ENCODE data around the gene DTX3L.

DNA sequence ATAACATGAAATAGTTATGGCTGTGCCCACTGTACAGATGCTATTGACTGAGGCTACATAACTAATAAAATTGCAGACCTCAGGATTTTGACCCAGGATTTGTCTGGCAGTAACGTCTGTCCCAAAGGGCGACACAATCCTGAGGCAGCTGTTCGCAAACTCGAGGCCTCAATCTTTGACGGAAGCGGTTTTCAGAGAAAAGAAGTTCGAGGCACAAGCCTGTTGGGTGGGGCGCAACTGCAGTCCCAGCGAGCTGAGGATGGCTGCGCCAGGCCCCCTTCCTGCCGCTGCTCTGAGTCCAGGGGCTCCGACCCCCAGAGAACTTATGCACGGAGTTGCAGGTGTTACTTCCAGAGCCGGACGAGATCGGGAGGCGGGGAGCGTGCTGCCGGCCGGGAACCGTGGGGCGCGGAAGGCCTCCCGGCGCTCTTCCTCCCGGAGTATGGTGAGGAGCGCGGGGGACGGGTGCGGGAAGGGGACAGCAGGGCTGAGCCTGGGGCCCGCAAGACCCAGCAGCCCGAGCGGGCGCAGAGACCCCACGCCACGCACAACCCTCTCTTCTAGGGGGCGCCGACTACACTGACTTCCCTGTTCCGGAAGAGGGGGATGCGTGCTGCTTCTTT is 13.4 kb downstream of the DTX3L start, which contains the start of gene PARP15:
- TF ChIP-seq, protein P1, sequence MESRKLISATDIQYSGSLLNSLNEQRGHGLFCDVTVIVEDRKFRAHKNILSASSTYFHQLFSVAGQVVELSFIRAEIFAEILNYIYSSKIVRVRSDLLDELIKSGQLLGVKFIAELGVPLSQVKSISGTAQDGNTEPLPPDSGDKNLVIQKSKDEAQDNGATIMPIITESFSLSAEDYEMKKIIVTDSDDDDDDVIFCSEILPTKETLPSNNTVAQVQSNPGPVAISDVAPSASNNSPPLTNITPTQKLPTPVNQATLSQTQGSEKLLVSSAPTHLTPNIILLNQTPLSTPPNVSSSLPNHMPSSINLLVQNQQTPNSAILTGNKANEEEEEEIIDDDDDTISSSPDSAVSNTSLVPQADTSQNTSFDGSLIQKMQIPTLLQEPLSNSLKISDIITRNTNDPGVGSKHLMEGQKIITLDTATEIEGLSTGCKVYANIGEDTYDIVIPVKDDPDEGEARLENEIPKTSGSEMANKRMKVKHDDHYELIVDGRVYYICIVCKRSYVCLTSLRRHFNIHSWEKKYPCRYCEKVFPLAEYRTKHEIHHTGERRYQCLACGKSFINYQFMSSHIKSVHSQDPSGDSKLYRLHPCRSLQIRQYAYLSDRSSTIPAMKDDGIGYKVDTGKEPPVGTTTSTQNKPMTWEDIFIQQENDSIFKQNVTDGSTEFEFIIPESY (CRISPR knock-in tag; IDR thresholded peaks at IDR 0.05) = no peak
- TF ChIP-seq ZSCAN21 (CRISPR knock-in tag; IDR thresholded peaks at IDR 0.05; ENCODE audit: borderline replicate concordance) (no peak), ZBTB21 (CRISPR knock-in tag; IDR thresholded peaks at IDR 0.05) (no peak), CREB1 (IDR thresholded peaks at IDR 0.05) (no peak), CREB1 (CRISPR knock-in tag; IDR thresholded peaks at IDR 0.05) (no peak), GATAD1 (CRISPR knock-in tag; IDR thresholded peaks at IDR 0.05) (no peak), RAD21 (CRISPR knock-in tag; IDR thresholded peaks at IDR 0.05) (no peak), ZNF629 (CRISPR knock-in tag; conservative IDR thresholded peaks at IDR 0.05) (no peak; the same call in 1 of the 2 replicates), NCOA1 (CRISPR knock-in tag; IDR thresholded peaks at IDR 0.05) (no peak)
- TF ChIP-seq, protein P2, sequence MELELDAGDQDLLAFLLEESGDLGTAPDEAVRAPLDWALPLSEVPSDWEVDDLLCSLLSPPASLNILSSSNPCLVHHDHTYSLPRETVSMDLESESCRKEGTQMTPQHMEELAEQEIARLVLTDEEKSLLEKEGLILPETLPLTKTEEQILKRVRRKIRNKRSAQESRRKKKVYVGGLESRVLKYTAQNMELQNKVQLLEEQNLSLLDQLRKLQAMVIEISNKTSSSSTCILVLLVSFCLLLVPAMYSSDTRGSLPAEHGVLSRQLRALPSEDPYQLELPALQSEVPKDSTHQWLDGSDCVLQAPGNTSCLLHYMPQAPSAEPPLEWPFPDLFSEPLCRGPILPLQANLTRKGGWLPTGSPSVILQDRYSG (CRISPR knock-in tag; IDR thresholded peaks at IDR 0.05) = no peak
- TF ChIP-seq, protein P3, sequence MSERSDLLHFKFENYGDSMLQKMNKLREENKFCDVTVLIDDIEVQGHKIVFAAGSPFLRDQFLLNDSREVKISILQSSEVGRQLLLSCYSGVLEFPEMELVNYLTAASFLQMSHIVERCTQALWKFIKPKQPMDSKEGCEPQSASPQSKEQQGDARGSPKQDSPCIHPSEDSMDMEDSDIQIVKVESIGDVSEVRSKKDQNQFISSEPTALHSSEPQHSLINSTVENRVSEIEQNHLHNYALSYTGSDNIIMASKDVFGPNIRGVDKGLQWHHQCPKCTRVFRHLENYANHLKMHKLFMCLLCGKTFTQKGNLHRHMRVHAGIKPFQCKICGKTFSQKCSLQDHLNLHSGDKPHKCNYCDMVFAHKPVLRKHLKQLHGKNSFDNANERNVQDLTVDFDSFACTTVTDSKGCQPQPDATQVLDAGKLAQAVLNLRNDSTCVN (CRISPR knock-in tag; IDR thresholded peaks at IDR 0.05; ENCODE audit: borderline replicate concordance) = no peak
- TF ChIP-seq, protein P4, sequence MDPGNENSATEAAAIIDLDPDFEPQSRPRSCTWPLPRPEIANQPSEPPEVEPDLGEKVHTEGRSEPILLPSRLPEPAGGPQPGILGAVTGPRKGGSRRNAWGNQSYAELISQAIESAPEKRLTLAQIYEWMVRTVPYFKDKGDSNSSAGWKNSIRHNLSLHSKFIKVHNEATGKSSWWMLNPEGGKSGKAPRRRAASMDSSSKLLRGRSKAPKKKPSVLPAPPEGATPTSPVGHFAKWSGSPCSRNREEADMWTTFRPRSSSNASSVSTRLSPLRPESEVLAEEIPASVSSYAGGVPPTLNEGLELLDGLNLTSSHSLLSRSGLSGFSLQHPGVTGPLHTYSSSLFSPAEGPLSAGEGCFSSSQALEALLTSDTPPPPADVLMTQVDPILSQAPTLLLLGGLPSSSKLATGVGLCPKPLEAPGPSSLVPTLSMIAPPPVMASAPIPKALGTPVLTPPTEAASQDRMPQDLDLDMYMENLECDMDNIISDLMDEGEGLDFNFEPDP (CRISPR knock-in tag; conservative IDR thresholded peaks at IDR 0.05) = no peak
- TF ChIP-seq, protein P5, sequence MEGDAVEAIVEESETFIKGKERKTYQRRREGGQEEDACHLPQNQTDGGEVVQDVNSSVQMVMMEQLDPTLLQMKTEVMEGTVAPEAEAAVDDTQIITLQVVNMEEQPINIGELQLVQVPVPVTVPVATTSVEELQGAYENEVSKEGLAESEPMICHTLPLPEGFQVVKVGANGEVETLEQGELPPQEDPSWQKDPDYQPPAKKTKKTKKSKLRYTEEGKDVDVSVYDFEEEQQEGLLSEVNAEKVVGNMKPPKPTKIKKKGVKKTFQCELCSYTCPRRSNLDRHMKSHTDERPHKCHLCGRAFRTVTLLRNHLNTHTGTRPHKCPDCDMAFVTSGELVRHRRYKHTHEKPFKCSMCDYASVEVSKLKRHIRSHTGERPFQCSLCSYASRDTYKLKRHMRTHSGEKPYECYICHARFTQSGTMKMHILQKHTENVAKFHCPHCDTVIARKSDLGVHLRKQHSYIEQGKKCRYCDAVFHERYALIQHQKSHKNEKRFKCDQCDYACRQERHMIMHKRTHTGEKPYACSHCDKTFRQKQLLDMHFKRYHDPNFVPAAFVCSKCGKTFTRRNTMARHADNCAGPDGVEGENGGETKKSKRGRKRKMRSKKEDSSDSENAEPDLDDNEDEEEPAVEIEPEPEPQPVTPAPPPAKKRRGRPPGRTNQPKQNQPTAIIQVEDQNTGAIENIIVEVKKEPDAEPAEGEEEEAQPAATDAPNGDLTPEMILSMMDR (CRISPR knock-in tag; IDR thresholded peaks at IDR 0.05) = no peak
- TF ChIP-seq, protein P6, sequence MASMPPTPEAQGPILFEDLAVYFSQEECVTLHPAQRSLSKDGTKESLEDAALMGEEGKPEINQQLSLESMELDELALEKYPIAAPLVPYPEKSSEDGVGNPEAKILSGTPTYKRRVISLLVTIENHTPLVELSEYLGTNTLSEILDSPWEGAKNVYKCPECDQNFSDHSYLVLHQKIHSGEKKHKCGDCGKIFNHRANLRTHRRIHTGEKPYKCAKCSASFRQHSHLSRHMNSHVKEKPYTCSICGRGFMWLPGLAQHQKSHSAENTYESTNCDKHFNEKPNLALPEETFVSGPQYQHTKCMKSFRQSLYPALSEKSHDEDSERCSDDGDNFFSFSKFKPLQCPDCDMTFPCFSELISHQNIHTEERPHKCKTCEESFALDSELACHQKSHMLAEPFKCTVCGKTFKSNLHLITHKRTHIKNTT (CRISPR knock-in tag; IDR thresholded peaks at IDR 0.05) = no peak

Data from HepG2 (cell line).